SU-DHL-6 (cell line): Measurements from ENCODE around the gene COL6A2.

Source experiments
- H2AFZ ChIP-seq: fragments of 200-600 bp; sonication (generic); 2 replicates; pipeline ENCODE4 v1.6.1; 2014; ENCODE audit warnings: low read depth, mild to moderate bottlenecking, moderate library complexity, mixed read lengths, antibody characterized with exemption, low read length; ENCODE audit not compliant: severe bottlenecking
- H3F3A ChIP-seq: fragments of 200-600 bp; shearing (Covaris generic); 2 replicates; pipeline ENCODE4 v1.6.0; 2016; ENCODE audit warnings: antibody characterized with exemption, mild to moderate bottlenecking; ENCODE audit not compliant: insufficient read depth
- H3K27ac ChIP-seq: fragments of 200-600 bp; sonication (generic); 2 replicates; pipeline ENCODE4 v1.5.1; 2016; ENCODE audit warnings: low read depth, mild to moderate bottlenecking, low read length, moderate library complexity, mixed read lengths
- H3K27me3 ChIP-seq: fragments of 200-600 bp; sonication (generic), shearing (Covaris generic); 2 replicates; pipeline ENCODE4 v1.6.0; 2014; ENCODE audit warnings: mild to moderate bottlenecking, low read length
- H3K36me3 ChIP-seq: fragments of 200-600 bp; sonication (generic); 2 replicates; pipeline ENCODE4 v1.6.1; 2014; ENCODE audit warnings: mild to moderate bottlenecking, low read length, mixed read lengths
- H3K4me2 ChIP-seq: fragments of 300-600, 200-600 bp; shearing (Covaris generic), sonication (generic); 2 replicates; pipeline ENCODE4 v1.6.0; 2014; ENCODE audit warnings: low read length, low read depth, mild to moderate bottlenecking; ENCODE audit not compliant: poor library complexity, severe bottlenecking
- H3K4me3 ChIP-seq: fragments of 200-600 bp; sonication (generic); 2 replicates; pipeline ENCODE4 v1.5.1; 2014; ENCODE audit warnings: antibody characterized with exemption, low read length, mild to moderate bottlenecking, mixed read lengths; ENCODE audit not compliant: insufficient read depth, poor library complexity, severe bottlenecking
- H3K79me2 ChIP-seq: fragments of 200-600 bp; sonication (generic); 2 replicates; pipeline ENCODE4 v1.6.1; 2014; ENCODE audit warnings: mild to moderate bottlenecking, low read length, moderate library complexity; ENCODE audit not compliant: insufficient read depth
- H3K9ac ChIP-seq: fragments of 200-600 bp; sonication (generic); 2 replicates; pipeline ENCODE4 v1.7.0; 2014; ENCODE audit warnings: mild to moderate bottlenecking, low read length
- H3K9me2 ChIP-seq: fragments of 200-600 bp; sonication (generic); replicated peaks from 2 replicates; pipeline ENCODE4 v1.6.1; 2014; ENCODE audit warnings: low read length; ENCODE audit not compliant: insufficient read depth
- H3K9me3 ChIP-seq: fragments of 200-600 bp; sonication (generic); 2 replicates; pipeline ENCODE4 v1.6.1; 2014; ENCODE audit warnings: low read length, mixed read lengths; ENCODE audit not compliant: insufficient read depth
- H4K20me1 ChIP-seq: fragments of 200-600 bp; sonication (generic); 2 replicates; pipeline ENCODE4 v1.6.1; 2014; ENCODE audit warnings: low read depth, mild to moderate bottlenecking, antibody characterized with exemption, low read length, moderate library complexity, mixed read lengths
- CTCF ChIP-seq: fragments of 200-600 bp; sonication (generic); IDR thresholded peaks from one replicate; pipeline ENCODE4 v1.5.1; 2017; ENCODE audit warnings: antibody characterized with exemption, mild to moderate bottlenecking, low read length, moderate library complexity; ENCODE audit not compliant: insufficient read depth, poor library complexity, severe bottlenecking
- EZH2phosphoT487 ChIP-seq: fragments of 200-600 bp; sonication (generic), shearing (Covaris generic); conservative IDR thresholded peaks from 2 replicates; pipeline ENCODE4 v1.6.1; 2018; ENCODE audit warnings: mild to moderate bottlenecking, antibody characterized with exemption, low read length, moderate library complexity, mixed read lengths

COL6A2 gene

DNA sequence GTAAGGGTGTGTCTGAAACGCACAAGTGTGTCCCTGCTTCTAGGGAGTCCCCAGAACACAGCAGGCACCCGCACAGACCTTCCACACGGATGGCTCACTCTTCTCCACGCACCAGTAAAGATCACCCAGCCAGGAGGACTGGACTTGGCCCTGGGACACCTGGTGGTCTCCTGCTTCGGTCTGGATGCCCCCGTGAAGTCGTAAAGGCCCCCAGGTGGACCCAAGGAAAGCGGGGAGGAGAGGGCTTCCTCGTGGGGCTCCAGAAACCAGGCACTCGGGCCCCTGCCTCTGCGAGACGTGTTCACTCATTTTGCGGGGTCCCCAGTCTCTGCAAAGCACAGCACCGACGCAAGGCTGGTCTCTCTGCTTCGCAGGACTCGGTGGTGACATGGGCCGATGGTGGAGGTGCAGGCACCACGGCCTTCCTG lies 20.2 kb upstream of the COL6A2 start:
- Histone ChIP-seq H4K20me1 (no peaks in the 10 kb centered on the region), H3K9me3 (no peaks in the 10 kb centered on the region), H3K27ac (no peak overlapping the region), H3K36me3 (no peaks in the 10 kb centered on the region), H3K4me3 (no peak overlapping the region), H3K27me3 (no peaks in the 10 kb centered on the region), H3K9ac (no peak overlapping the region), H3F3A (no peaks in the 10 kb centered on the region), H3K4me2 (no peak overlapping the region), H3K9me2 (no peaks in the 10 kb centered on the region), H2AFZ (no peak overlapping the region), H3K79me2 (no peaks in the 10 kb centered on the region)
- TF ChIP-seq CTCF (no peak), EZH2phosphoT487 (no peak)

DNA sequence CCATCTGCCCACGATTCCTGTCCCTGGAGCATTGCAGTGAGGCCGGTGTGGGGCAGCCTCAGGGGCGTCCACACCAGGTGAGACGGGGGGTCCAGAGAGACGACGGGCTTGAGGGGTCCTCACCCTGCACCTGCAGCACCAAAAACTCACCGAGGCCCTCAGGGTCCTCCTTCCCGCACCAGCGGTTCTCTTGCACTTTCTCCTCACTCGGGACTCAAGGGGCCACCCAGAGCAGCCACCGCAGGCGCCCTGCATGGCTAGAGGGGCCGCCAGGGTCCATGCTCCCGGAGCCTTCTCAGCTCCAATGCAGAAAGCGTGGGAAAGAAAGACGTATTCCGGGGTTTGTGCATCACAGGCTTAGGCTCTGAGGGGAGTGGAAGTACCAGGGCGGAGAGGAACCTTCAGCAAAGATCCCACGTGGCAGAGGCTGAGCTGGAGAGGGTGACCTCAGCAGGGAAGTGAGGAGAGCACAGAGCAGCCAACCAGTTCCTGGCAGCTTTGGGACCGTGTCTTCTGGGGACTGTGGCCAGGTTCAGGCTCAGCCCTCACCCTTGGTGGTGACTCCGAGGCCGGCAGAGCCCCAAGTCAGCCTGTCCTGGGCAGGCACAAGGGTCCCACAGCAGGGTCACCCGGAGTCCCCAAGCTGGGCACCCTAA lies 19.5 kb upstream of the COL6A2 start:
- Histone ChIP-seq H3K36me3 (no peaks in the 10 kb centered on the region), H3K9me2 (no peaks in the 10 kb centered on the region), H3K4me3 (no peak overlapping the region), H3F3A (no peaks in the 10 kb centered on the region), H3K4me2 (no peak overlapping the region), H3K79me2 (no peaks in the 10 kb centered on the region), H3K9ac (no peak overlapping the region), H3K9me3 (no peaks in the 10 kb centered on the region), H3K27ac (no peak overlapping the region), H3K27me3 (no peaks in the 10 kb centered on the region), H2AFZ (no peak overlapping the region), H4K20me1 (no peaks in the 10 kb centered on the region)
- no peak for TF ChIP-seq CTCF
- TF ChIP-seq EZH2phosphoT487 = no peak

DNA sequence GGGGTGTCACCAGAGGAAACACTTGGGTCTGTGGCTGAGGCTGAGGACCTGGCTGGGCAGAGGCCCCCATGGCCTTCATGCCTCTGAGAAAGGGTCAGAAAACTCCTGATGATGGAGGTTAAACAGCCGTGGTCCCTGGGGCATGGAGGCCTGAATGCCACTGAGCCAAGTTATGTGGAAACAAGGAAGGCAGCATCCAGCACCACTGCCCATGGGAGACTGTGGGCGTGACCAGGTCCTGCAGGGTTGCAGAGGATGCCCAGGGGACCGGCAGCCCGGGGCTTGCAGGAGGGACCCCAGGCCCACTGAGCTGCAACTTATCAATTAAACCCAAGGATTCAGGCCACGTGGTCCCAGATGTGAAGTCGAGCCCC lies 18.9 kb upstream of the COL6A2 start:
- TF ChIP-seq CTCF (no peak), EZH2phosphoT487 (no peak)
- no peak overlapping the region for H3K9ac ChIP-seq
- H3K9me2 ChIP-seq = no peaks in the 10 kb centered on the region
- no peaks in the 10 kb centered on the region for H3F3A ChIP-seq
- H3K27ac ChIP-seq = no peak overlapping the region
- no peaks in the 10 kb centered on the region for H3K9me3 ChIP-seq
- H3K36me3 ChIP-seq = no peaks in the 10 kb centered on the region
- no peak overlapping the region for H2AFZ ChIP-seq
- H3K79me2 ChIP-seq = no peaks in the 10 kb centered on the region
- H3K4me2 ChIP-seq = no peak overlapping the region
- H3K27me3 ChIP-seq = no peaks in the 10 kb centered on the region
- H4K20me1 ChIP-seq = no peaks in the 10 kb centered on the region
- H3K4me3 ChIP-seq = no peak overlapping the region
